Body of pancreas (tissue), 4 donors: Measurements from ENCODE around the gene PRPH2.

Source experiments
- CTCF ChIP-seq, 7 experiments: fragments of 450-650 bp in 4 of 7; fragments of 200-600 bp in 3 of 7; sonication (generic) in 3 of 7; IDR thresholded peaks; one replicate each; pipeline ENCODE4 v1.5.1; 2016 to 2019; ENCODE audit warnings: antibody characterized with exemption in 7 of 7
- POLR2A ChIP-seq, 3 donors: fragments of 450-650 bp; IDR thresholded peaks; one replicate each; pipeline ENCODE4 v1.6.1; 2016; ENCODE audit warnings: antibody characterized with exemption in 3 of 3, mild to moderate bottlenecking in 2 of 3

- TF ChIP-seq CTCF (IDR thresholded peaks at IDR 0.05) (no peak), POLR2A (IDR thresholded peaks at IDR 0.05) (peak; percentile 51 to 89 (median 85))
These were observed 24.3 kb upstream of the PRPH2 start for GRCh38 chr6:42746463-42747391.
